HepG2 (cell line): ENCODE data around the gene STARD13. TPM values are rescaled to one million over a fixed set of nuclear protein-coding genes. Genes with fewer than 3 reads are reported as not detected.

Experiments used
- CCDC6 ChIP-seq: sonication (generic); formaldehyde crosslinking; IDR thresholded peaks from 2 replicates; pipeline ENCODE4 v1.8.1; 2022; ENCODE audit warnings: mild to moderate bottlenecking, missing genetic modification reagents, moderate library complexity
- GZF1 ChIP-seq: sonication (generic); formaldehyde crosslinking; IDR thresholded peaks from 2 replicates; pipeline ENCODE4 v1.5.1; 2020; ENCODE audit warnings: mild to moderate bottlenecking, missing genetic modification reagents
- MEF2D ChIP-seq: sonication (generic); formaldehyde crosslinking; IDR thresholded peaks from 2 replicates; pipeline ENCODE4 v1.5.1; 2020; ENCODE audit warnings: mild to moderate bottlenecking, missing genetic modification reagents
- NR2F6 ChIP-seq, 2 experiments: IDR thresholded peaks; 2 replicates each; pipeline ENCODE4 v1.6.1; 2016; ENCODE audit warnings: antibody characterized with exemption in 1 of 2, mild to moderate bottlenecking in 1 of 2
- PCBP2 ChIP-seq: fragments of 200-400 bp; formaldehyde crosslinking; optimal IDR thresholded peaks from 2 replicates; pipeline ENCODE3; 2018; ENCODE audit warnings: low read length, low read depth; ENCODE audit not compliant: poor library complexity, severe bottlenecking
- SMAD1 ChIP-seq: sonication (generic); formaldehyde crosslinking; IDR thresholded peaks from 2 replicates; pipeline ENCODE4 v1.4.0; 2020; ENCODE audit warnings: missing genetic modification reagents, low read depth, mild to moderate bottlenecking, borderline replicate concordance
- SMAD9 ChIP-seq: sonication (generic); formaldehyde crosslinking; IDR thresholded peaks from 2 replicates; pipeline ENCODE4 v1.5.1; 2020; ENCODE audit warnings: mild to moderate bottlenecking, missing genetic modification reagents
- ZNF674 ChIP-seq: sonication (generic); formaldehyde crosslinking; IDR thresholded peaks from 2 replicates; pipeline ENCODE4 v1.5.0; 2020; ENCODE audit warnings: low read depth, mild to moderate bottlenecking, missing genetic modification reagents
- polyA plus RNA-seq, 8 experiments: library from polyadenylated mRNA; depleted of rRNA in 3 of 8; stranded (reverse) in 7 of 8; unstranded in 1 of 8; fragments of >200 nt; fragmentation: Illumina TruSeq in 4 of 8; extraction: Trizol in 4 of 8; gene quantifications; 2 replicates each; pipeline versions ENCODE4 v1.2.1 to v1.2.3, GENCODE V29; 2011 to 2016; ENCODE audit warnings: low read depth in 4 of 8, missing spikeins in 1 of 8, mixed read lengths in 1 of 8; ENCODE audit not compliant: insufficient read depth in 1 of 8
- total RNA-seq, 5 experiments: library from RNA; depleted of rRNA; stranded (reverse); fragments of >200 nt; fragmentation: Illumina TruSeq; extraction: Trizol; gene quantifications; 2 replicates each; pipeline ENCODE4 v1.2.3, GENCODE V29; 2016; ENCODE audit warnings: low read depth in 1 of 5
- TF ChIP-seq, protein P1 (sequence below): sonication (generic); formaldehyde crosslinking; IDR thresholded peaks from 2 replicates; pipeline ENCODE4 v1.5.1; 2020; ENCODE audit warnings: mild to moderate bottlenecking, missing genetic modification reagents, borderline replicate concordance
- TF ChIP-seq, protein P2 (sequence below): sonication (generic); formaldehyde crosslinking; IDR thresholded peaks from 2 replicates; pipeline ENCODE4 v1.4.0; 2020; ENCODE audit warnings: missing genetic modification reagents

STARD13 gene
- total and polyA plus RNA-seq, 2 of the 13 experiments (the other 11 are each of a cell fraction or from before 2014, with no cell fraction given) = 12.8 to 14.3 TPM

DNA sequence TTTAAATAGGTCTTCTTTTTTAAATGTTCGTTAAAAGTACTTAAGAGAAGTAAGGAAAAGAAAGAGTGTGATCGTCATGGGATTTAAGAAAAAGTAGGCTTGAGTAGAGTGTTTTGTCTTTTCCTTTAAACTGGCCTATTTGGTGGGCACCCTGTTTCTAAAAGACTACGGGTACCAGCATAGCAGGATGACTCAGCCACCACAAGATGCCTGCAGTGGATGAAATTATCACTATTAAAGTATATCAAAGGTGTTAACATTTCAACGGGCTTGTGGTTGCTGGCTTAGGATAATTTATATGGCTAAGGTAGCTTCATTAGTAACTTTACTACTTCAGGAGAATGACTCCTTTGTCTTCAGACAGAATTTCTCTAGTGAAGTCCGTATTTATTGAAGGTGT, 112.6 kb downstream of the STARD13 start (continued):
- TF ChIP-seq, protein P1, sequence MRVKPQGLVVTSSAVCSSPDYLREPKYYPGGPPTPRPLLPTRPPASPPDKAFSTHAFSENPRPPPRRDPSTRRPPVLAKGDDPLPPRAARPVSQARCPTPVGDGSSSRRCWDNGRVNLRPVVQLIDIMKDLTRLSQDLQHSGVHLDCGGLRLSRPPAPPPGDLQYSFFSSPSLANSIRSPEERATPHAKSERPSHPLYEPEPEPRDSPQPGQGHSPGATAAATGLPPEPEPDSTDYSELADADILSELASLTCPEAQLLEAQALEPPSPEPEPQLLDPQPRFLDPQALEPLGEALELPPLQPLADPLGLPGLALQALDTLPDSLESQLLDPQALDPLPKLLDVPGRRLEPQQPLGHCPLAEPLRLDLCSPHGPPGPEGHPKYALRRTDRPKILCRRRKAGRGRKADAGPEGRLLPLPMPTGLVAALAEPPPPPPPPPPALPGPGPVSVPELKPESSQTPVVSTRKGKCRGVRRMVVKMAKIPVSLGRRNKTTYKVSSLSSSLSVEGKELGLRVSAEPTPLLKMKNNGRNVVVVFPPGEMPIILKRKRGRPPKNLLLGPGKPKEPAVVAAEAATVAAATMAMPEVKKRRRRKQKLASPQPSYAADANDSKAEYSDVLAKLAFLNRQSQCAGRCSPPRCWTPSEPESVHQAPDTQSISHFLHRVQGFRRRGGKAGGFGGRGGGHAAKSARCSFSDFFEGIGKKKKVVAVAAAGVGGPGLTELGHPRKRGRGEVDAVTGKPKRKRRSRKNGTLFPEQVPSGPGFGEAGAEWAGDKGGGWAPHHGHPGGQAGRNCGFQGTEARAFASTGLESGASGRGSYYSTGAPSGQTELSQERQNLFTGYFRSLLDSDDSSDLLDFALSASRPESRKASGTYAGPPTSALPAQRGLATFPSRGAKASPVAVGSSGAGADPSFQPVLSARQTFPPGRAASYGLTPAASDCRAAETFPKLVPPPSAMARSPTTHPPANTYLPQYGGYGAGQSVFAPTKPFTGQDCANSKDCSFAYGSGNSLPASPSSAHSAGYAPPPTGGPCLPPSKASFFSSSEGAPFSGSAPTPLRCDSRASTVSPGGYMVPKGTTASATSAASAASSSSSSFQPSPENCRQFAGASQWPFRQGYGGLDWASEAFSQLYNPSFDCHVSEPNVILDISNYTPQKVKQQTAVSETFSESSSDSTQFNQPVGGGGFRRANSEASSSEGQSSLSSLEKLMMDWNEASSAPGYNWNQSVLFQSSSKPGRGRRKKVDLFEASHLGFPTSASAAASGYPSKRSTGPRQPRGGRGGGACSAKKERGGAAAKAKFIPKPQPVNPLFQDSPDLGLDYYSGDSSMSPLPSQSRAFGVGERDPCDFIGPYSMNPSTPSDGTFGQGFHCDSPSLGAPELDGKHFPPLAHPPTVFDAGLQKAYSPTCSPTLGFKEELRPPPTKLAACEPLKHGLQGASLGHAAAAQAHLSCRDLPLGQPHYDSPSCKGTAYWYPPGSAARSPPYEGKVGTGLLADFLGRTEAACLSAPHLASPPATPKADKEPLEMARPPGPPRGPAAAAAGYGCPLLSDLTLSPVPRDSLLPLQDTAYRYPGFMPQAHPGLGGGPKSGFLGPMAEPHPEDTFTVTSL (CRISPR knock-in tag) = no peak
- no peak for TF ChIP-seq CCDC6
- TF ChIP-seq MEF2D (CRISPR knock-in tag) = no peak
- no peak for TF ChIP-seq SMAD1 (CRISPR knock-in tag)
- no peak for TF ChIP-seq SMAD9
- TF ChIP-seq, protein P2, sequence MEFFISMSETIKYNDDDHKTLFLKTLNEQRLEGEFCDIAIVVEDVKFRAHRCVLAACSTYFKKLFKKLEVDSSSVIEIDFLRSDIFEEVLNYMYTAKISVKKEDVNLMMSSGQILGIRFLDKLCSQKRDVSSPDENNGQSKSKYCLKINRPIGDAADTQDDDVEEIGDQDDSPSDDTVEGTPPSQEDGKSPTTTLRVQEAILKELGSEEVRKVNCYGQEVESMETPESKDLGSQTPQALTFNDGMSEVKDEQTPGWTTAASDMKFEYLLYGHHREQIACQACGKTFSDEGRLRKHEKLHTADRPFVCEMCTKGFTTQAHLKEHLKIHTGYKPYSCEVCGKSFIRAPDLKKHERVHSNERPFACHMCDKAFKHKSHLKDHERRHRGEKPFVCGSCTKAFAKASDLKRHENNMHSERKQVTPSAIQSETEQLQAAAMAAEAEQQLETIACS (CRISPR knock-in tag) = no peak
- no peak for TF ChIP-seq GZF1 (CRISPR knock-in tag)
- no peak for TF ChIP-seq ZNF674
- TF ChIP-seq NR2F6 (IDR thresholded peaks at IDR 0.05) = no peak
- no peak for TF ChIP-seq NR2F6 (CRISPR knock-in tag; IDR thresholded peaks at IDR 0.05)
- no peak for TF ChIP-seq PCBP2
